ENCODE results near the gene SEZ6L2.

SEZ6L2 gene

GRCh38 chr16:29858974-29859373 lies 40.4 kb downstream of the SEZ6L2 start:
- DNase-seq (ENCODE audit: low read depth, low spot score) = no peak
- Histone ChIP-seq H3K4me3 (no peak overlapping the region), H3K9ac (ENCODE audit: insufficient read length) (no peak overlapping the region), H3K27ac (no peak overlapping the region), H3K36me3 (ENCODE audit: insufficient read depth, low read length) (peaks cover 5% of the 10 kb centered on the region; the same call in 1 of the 2 replicates), H3K9me3 (ENCODE audit: low read depth, low read length) (no peaks in the 10 kb centered on the region)
- TF ChIP-seq EZH2 (IDR thresholded peaks at IDR 0.05) (no peak), FOXP2 (optimal IDR thresholded peaks at IDR 0.05; ENCODE audit: control extremely low read depth, extremely low read length, insufficient read depth) (no peak), POLR2AphosphoS5 (IDR thresholded peaks at IDR 0.05; ENCODE audit: borderline replicate concordance, low read depth, low read length) (no peak)

GRCh38 chr16:29858149-29858849 lies 41.1 kb downstream of the SEZ6L2 start:
- Histone ChIP-seq H3K9ac (ENCODE audit: insufficient read length) (no peak overlapping the region), H3K9me3 (ENCODE audit: low read depth, low read length) (no peaks in the 10 kb centered on the region), H3K27ac (no peak overlapping the region), H3K36me3 (ENCODE audit: insufficient read depth, low read length) (peaks cover 5% of the 10 kb centered on the region; the same call in 1 of the 2 replicates), H3K4me3 (no peak overlapping the region)
- DNase-seq (ENCODE audit: low read depth, low spot score) = no peak
- TF ChIP-seq EZH2 (IDR thresholded peaks at IDR 0.05) (no peak), FOXP2 (optimal IDR thresholded peaks at IDR 0.05; ENCODE audit: control extremely low read depth, extremely low read length, insufficient read depth) (no peak), POLR2AphosphoS5 (IDR thresholded peaks at IDR 0.05; ENCODE audit: borderline replicate concordance, low read depth, low read length) (no peak)

- TF ChIP-seq FOXP2 (optimal IDR thresholded peaks at IDR 0.05; ENCODE audit: control extremely low read depth, extremely low read length, insufficient read depth) (no peak), POLR2AphosphoS5 (IDR thresholded peaks at IDR 0.05; ENCODE audit: borderline replicate concordance, low read depth, low read length) (no peak), EZH2 (IDR thresholded peaks at IDR 0.05) (no peak)
- no peak for DNase-seq (ENCODE audit: low read depth, low spot score)
- Histone ChIP-seq H3K27ac (no peak overlapping the region), H3K36me3 (ENCODE audit: insufficient read depth, low read length) (peaks cover 5% of the 10 kb centered on the region; the same call in 1 of the 2 replicates), H3K9ac (ENCODE audit: insufficient read length) (no peak overlapping the region), H3K4me3 (no peak overlapping the region), H3K9me3 (ENCODE audit: low read depth, low read length) (no peaks in the 10 kb centered on the region)
These were observed 42.1 kb downstream of the SEZ6L2 start for GRCh38 chr16:29857133-29857760.

GRCh38 chr16:29854520-29855100 lies 44.7 kb downstream of the SEZ6L2 start:
- H3K36me3 ChIP-seq (ENCODE audit: insufficient read depth, low read length) = peaks cover 5% of the 10 kb centered on the region; the same call in 1 of the 2 replicates
- H3K9ac ChIP-seq (ENCODE audit: insufficient read length) = no peak overlapping the region
- H3K9me3 ChIP-seq (ENCODE audit: low read depth, low read length) = no peaks in the 10 kb centered on the region
- no peak for DNase-seq (ENCODE audit: low read depth, low spot score)
- TF ChIP-seq FOXP2 (optimal IDR thresholded peaks at IDR 0.05; ENCODE audit: control extremely low read depth, extremely low read length, insufficient read depth) = no peak
- TF ChIP-seq EZH2 (IDR thresholded peaks at IDR 0.05) = no peak
- no peak for TF ChIP-seq POLR2AphosphoS5 (IDR thresholded peaks at IDR 0.05; ENCODE audit: borderline replicate concordance, low read depth, low read length)
- H3K27ac ChIP-seq = no peak overlapping the region
- H3K4me3 ChIP-seq = no peak overlapping the region

GRCh38 chr16:29852654-29853053 lies 46.7 kb downstream of the SEZ6L2 start:
- no peak for TF ChIP-seq EZH2 (IDR thresholded peaks at IDR 0.05)
- TF ChIP-seq POLR2AphosphoS5 (IDR thresholded peaks at IDR 0.05; ENCODE audit: borderline replicate concordance, low read depth, low read length) = peak; percentile 21; the same call in 1 of the 2 replicates
- TF ChIP-seq FOXP2 (optimal IDR thresholded peaks at IDR 0.05; ENCODE audit: control extremely low read depth, extremely low read length, insufficient read depth) = no peak
- no peaks in the 10 kb centered on the region for H3K36me3 ChIP-seq (ENCODE audit: insufficient read depth, low read length)
- H3K4me3 ChIP-seq = no peak overlapping the region
- H3K9ac ChIP-seq (ENCODE audit: insufficient read length) = no peak overlapping the region
- peak; percentile 10 for DNase-seq (ENCODE audit: low read depth, low spot score)
- no peaks in the 10 kb centered on the region for H3K9me3 ChIP-seq (ENCODE audit: low read depth, low read length)
- H3K27ac ChIP-seq = 0 out of 2 replicates have a peak overlapping the region, but pooled peaks have one; percentile 26

GRCh38 chr16:29850998-29851397 lies 48.4 kb downstream of the SEZ6L2 start:
- no peak for TF ChIP-seq FOXP2 (optimal IDR thresholded peaks at IDR 0.05; ENCODE audit: control extremely low read depth, extremely low read length, insufficient read depth)
- no peak for TF ChIP-seq POLR2AphosphoS5 (IDR thresholded peaks at IDR 0.05; ENCODE audit: borderline replicate concordance, low read depth, low read length)
- TF ChIP-seq EZH2 (IDR thresholded peaks at IDR 0.05) = no peak
- DNase-seq (ENCODE audit: low read depth, low spot score) = no peak

GRCh38 chr16:29849505-29849904 lies 49.8 kb downstream of the SEZ6L2 start:
- Histone ChIP-seq H3K27ac (no peak overlapping the region), H3K36me3 (ENCODE audit: insufficient read depth, low read length) (no peaks in the 10 kb centered on the region), H3K4me3 (no peak overlapping the region), H3K9me3 (ENCODE audit: low read depth, low read length) (no peaks in the 10 kb centered on the region), H3K9ac (ENCODE audit: insufficient read length) (no peak overlapping the region)
- no peak for TF ChIP-seq POLR2AphosphoS5 (IDR thresholded peaks at IDR 0.05; ENCODE audit: borderline replicate concordance, low read depth, low read length)
- TF ChIP-seq EZH2 (IDR thresholded peaks at IDR 0.05) = no peak
- TF ChIP-seq FOXP2 (optimal IDR thresholded peaks at IDR 0.05; ENCODE audit: control extremely low read depth, extremely low read length, insufficient read depth) = no peak
- no peak for DNase-seq (ENCODE audit: low read depth, low spot score)

More at GRCh38 chr16:29850998-29851397, 48.4 kb downstream of the SEZ6L2 start:
- Histone ChIP-seq H3K36me3 (ENCODE audit: insufficient read depth, low read length) (no peaks in the 10 kb centered on the region), H3K4me3 (no peak overlapping the region), H3K9me3 (ENCODE audit: low read depth, low read length) (no peaks in the 10 kb centered on the region), H3K9ac (ENCODE audit: insufficient read length) (no peak overlapping the region), H3K27ac (no peak overlapping the region)

All from SK-N-MC (cell line).